Muscle layer of duodenum (tissue), 2 donors: ENCODE measurements around the gene USP48.
"Not testable (repeated sequence)": the region's sequence is repeated elsewhere in the genome, so short reads cannot be mapped to it uniquely, and the experiment has no call there.

Experiments used
- H3K27ac ChIP-seq: one replicate; pipeline ENCODE4 v1.7.0; 2013; ENCODE audit warnings: mild to moderate bottlenecking, low read length
- H3K27me3 ChIP-seq: one replicate; pipeline ENCODE4 v1.7.0; 2013; ENCODE audit warnings: low read depth, mild to moderate bottlenecking, control low read depth, low read length
- H3K36me3 ChIP-seq, 2 donors: one replicate each; pipeline ENCODE4 v1.7.0; 2013; ENCODE audit warnings: low read length in 2 of 2, control low read depth in 1 of 2, mild to moderate bottlenecking in 1 of 2; ENCODE audit not compliant: insufficient read depth in 2 of 2, control insufficient read depth in 1 of 2
- H3K4me1 ChIP-seq, 2 donors: one replicate each; pipeline ENCODE4 v1.7.0; 2013; ENCODE audit warnings: low read length in 2 of 2, mild to moderate bottlenecking in 2 of 2, control low read depth in 1 of 2, moderate library complexity in 1 of 2; ENCODE audit not compliant: insufficient read depth in 2 of 2, control insufficient read depth in 1 of 2
- H3K4me3 ChIP-seq, 2 donors: one replicate each; pipeline ENCODE4 v1.7.0; 2013; ENCODE audit warnings: low read length in 2 of 2, low read depth in 1 of 2, mild to moderate bottlenecking in 1 of 2
- H3K9me3 ChIP-seq, 2 donors: one replicate each; pipeline ENCODE4 v1.7.0; 2013; ENCODE audit warnings: low read length in 2 of 2, control low read depth in 1 of 2, mild to moderate bottlenecking in 1 of 2; ENCODE audit not compliant: control insufficient read depth in 1 of 2
- donor health status: healthy.

The USP48 gene

DNA sequence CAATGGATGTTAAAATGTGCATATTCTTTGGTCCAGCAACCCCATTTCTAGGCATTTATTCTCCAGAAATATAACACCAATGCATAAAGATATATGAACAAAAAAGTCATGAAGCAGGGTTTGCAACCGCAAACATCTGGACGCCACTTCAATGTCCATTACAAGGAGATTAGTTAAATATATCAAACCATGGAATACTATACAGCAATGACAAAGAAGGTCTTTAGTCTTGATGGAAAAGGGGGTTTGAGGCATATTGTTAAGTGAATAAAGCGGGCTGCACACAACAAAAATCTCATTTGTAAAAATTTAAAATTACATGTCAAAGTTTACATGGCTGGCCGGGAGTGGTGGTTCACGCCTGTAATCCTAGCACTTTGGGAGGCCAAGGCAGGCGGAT is 145.4 kb downstream of the USP48 start:
- Histone ChIP-seq H3K4me3 (no peak overlapping the region), H3K9me3 (no peaks in the 10 kb centered on the region), H3K4me1 (no peaks in the 10 kb centered on the region), H3K36me3 (no peaks in the 10 kb centered on the region), H3K27ac (no peak overlapping the region), H3K27me3 (peaks cover 6% of the 10 kb centered on the region)

DNA sequence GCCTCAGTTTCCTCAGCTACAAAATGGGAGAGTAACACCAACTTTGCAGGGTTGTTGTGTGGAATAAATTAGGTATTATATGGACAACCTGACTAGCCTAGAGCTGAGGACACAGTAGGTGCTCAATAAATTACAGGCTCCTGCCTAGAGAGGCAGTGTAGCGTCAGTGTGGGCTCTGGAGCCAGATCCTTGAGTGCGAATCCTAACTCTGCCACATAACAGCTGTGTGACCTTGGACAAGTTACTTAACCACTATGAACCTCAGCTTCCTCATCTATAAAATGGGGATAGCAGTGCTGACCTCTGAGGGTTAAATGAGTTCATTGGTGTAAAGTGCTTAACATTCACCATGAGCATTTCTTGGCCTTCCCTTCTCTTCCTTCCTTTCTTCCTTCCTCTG is 146.9 kb downstream of the USP48 start:
- no peak overlapping the region for H3K4me3 ChIP-seq
- no peaks in the 10 kb centered on the region for H3K9me3 ChIP-seq
- H3K27ac ChIP-seq = no peak overlapping the region
- H3K36me3 ChIP-seq = no peaks in the 10 kb centered on the region
- no peaks in the 10 kb centered on the region for H3K4me1 ChIP-seq
- H3K27me3 ChIP-seq = no peaks in the 10 kb centered on the region

DNA sequence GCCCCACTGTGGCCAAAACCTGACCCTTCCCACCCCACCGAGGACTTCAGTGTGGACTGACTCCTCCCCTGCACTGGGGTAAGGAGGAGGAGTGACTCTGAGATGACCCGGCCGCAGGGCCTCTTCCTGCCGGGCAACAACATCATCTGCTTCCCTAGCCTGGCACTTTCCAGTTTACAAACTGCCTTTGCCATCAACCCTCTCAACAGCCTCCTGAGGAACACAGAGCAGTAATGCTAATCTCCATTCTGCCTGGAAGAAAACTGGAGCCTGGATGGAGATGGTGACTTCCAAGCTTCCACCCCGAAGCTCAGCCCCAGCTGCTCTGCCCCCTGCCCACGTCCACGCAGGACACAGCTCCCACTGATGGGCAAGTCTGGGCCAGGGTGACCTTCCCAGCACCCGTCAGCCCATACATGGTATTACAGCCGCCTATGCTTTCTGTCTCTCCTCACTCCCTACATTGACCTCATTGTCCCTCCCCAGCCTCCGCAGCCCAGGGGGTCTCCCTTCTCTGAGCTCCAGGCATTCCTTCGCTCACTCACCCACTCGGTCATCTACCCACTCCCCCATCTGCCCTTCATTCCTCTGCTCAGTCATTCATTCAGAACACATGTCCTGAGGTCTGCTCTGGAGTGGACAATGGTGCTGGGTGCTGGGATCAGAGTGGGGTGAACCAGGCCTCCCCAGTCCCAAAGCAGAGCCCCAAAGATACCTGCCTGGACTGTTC is 148.0 kb downstream of the USP48 start:
- Histone ChIP-seq H3K9me3 (no peaks in the 10 kb centered on the region), H3K27me3 (no peaks in the 10 kb centered on the region), H3K4me1 (no peaks in the 10 kb centered on the region), H3K36me3 (no peaks in the 10 kb centered on the region), H3K27ac (no peak overlapping the region), H3K4me3 (no peak overlapping the region)

DNA sequence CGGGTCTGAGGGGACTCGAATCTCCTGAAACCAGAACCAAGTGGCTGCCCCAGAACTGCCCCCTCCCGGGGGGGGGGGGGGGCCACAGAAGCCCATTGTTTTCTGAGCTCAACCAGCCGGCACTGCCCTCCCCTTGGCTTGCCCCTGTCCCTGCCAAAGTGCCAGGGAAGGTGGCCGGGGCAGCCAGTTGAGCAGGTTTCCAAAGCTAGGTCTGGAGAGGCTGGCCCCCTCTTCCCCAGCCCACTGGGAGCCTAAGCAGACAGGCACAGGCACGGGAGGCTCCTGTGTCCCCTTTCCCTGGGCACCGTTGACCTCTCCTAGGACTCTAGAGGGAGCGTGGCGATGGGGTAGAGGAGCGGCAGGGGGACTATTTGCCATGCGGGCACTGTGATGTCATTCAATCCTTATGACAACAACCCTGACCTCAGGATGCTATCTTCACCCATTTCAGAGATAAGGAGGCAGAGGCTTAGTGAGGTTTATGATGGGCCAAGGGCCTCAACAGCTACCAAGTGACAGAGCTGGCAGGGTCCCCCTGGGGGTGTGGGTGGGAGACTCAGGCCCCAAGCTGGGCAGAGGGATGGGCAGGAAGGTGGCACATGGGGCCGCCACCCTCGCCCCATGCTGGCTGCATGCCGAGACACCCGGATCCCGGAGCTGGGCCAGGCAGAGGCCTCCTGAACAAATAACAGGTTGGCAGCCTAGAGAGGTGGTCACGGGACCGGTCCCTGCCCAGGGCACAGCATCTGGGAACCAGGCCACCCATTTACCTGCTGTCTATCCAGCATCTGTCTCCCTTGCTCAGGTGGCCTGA is 148.8 kb downstream of the USP48 start:
- Histone ChIP-seq H3K27me3 (no peaks in the 10 kb centered on the region), H3K9me3 (no peaks in the 10 kb centered on the region), H3K36me3 (no peaks in the 10 kb centered on the region), H3K4me1 (no peaks in the 10 kb centered on the region), H3K4me3 (no peak overlapping the region), H3K27ac (no peak overlapping the region)

DNA sequence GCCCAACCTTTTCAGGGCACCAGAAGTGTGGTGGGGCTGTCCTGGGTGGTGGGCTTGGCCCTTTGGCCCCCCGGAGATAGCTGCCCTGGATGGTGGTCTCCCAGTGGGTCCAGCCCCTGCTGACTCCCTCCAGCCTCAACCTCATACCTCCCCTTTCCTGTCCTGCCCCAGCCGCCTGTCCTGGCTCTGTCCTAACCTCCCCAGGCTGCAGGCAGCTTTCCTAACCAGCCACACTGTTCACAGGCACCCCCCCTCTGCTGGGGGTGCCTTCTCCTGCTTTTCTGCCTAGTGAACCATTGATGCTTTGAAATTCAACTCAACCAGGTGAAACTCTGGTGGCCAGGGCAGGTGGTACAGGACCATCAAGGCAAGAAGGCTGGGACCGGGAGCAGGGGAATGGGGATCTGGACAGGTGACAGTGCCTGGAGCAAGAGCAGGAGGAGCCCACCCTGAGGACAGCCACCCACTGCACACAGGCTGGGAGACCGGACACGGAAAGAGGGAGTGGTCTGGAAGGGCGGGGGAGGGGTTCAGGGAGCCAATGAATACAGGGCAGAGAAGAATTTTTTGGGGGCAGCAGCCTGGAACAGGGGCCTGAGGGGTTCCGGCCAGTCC is 149.7 kb downstream of the USP48 start:
- Histone ChIP-seq H3K4me3 (no peak overlapping the region), H3K4me1 (no peaks in the 10 kb centered on the region), H3K36me3 (no peaks in the 10 kb centered on the region), H3K9me3 (no peaks in the 10 kb centered on the region), H3K27me3 (no peaks in the 10 kb centered on the region), H3K27ac (no peak overlapping the region)

DNA sequence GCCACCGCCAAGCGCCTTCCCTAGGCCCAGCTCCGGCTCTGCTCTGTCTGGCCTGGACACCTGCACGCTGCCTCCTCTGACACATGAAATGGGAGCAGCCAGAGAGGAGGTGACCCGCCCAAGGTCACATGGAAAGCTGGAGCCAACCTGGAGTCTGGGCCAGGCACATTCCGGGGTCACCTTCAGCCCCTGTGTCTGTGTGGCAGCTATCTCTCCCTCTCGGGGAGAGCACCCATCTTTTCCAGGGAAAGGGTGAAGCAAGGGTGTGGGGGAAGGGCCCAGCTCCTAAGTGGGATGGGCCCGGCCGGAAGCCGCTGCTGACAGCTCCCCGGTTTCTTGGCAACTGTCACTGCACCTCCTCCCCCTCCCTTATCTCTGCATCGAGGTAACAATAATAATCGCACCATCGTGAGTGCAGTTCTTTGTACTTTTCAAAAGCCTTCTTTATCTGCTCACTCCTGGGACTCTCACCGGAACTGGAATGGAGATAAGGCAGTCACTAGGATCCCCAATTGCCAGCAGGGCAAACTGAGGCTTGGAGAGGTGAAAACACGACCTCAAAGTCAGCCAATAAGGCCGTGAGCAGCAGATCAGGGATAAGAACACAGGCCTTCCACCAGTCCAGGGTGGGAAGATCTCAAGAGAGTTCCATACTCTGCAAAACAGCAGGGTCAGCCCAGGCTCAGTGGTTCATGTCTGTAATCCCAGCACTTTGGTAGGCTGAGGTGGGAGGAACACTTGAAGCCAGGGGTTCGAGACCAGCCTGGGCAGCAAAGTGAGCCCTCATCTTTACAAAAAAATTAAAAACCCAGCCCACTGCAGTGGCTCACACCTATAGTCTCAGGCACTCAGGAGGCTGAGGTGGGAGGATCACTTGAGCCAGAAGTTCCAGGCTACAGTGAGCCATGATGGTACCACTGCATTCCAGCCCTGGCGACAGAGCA is 150.7 kb downstream of the USP48 start:
- no peaks in the 10 kb centered on the region for H3K4me1 ChIP-seq
- H3K27ac ChIP-seq = no peak overlapping the region
- no peaks in the 10 kb centered on the region for H3K27me3 ChIP-seq
- H3K4me3 ChIP-seq = no peak overlapping the region
- H3K9me3 ChIP-seq = no peaks in the 10 kb centered on the region
- no peaks in the 10 kb centered on the region for H3K36me3 ChIP-seq

DNA sequence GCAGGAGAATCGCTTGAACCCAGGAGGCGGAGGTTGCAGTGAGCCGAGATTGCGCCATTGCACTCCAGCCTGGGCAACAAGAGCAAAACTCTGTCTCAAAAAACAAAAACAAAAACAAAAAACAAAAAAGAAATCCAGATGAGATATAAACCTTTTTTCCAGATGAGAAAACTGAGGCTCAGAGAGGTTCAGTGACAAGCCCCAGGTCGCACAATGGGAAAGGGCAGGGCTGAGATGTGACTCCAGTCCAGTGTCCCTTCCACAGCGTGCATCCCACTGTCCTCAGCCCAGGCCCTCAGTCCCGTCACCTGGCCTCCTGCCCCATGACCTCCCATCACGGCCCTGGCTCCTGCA is 151.4 kb downstream of the USP48 start:
- H3K9me3 ChIP-seq, H3K27me3 ChIP-seq, H3K36me3 ChIP-seq, H3K4me3 ChIP-seq, H3K4me1 ChIP-seq, H3K27ac ChIP-seq: not testable (repeated sequence)

DNA sequence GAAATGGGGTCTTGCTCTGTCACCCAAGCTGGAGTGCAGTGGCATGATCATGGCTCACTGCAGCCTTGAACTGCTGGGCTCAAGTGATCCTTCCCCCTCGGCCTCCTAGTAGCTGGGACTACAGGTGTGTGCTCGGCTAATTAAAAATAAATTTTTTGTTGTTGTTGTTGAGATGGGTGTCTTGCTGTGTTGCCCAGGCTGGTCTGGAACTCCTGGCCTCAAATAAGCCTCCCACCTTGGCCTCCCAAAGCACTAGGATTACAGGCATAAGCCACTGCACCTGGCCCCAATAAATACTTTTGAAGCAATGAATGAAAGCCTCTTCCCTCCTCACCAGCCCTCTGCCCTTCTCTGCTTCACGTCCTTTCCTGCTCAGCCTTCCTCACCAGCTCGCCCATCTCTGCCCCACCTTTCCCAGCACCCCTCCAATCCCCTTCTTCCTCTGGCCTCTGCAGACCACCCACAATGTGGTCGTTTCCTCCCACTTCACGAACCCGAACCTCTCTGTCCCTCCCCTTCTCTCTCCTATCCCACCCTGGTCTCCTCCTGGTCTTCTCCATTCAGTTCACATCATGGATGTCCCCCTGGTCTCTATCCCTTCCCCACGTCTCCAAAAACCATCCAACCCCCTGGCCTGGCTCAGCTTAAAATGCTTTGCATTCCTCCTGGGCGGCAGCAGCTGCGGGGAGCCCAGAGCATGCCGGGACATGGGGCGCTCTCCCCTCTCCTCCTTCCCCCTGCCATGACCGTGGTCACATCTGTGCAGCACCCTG is 152.2 kb downstream of the USP48 start:
- Histone ChIP-seq H3K27me3 (no peaks in the 10 kb centered on the region), H3K4me3 (no peak overlapping the region), H3K27ac (no peak overlapping the region), H3K4me1 (no peaks in the 10 kb centered on the region), H3K9me3 (no peaks in the 10 kb centered on the region), H3K36me3 (no peaks in the 10 kb centered on the region)

DNA sequence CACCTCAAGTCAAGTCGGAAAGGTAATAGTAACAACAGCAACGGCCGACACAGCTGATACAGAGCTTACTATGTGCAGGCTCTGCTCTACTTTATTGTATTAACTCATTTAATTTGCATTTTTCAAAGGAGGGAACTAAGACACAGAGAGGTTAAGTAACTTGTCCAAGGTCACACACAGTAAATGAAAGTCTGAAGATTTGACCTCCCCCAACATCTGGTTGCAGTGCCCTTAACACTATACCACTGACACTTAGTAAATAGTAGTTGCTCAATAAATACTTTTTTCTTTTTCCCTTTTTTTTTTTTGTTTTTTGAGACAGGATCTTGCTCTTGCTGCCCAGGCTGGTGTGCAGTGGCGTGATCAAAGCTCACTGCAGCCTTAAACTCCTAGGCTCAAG is 153.0 kb downstream of the USP48 start:
- H3K4me1 ChIP-seq = no peaks in the 10 kb centered on the region
- no peak overlapping the region for H3K4me3 ChIP-seq
- H3K27me3 ChIP-seq = no peaks in the 10 kb centered on the region
- no peak overlapping the region for H3K27ac ChIP-seq
- no peaks in the 10 kb centered on the region for H3K36me3 ChIP-seq
- no peaks in the 10 kb centered on the region for H3K9me3 ChIP-seq

DNA sequence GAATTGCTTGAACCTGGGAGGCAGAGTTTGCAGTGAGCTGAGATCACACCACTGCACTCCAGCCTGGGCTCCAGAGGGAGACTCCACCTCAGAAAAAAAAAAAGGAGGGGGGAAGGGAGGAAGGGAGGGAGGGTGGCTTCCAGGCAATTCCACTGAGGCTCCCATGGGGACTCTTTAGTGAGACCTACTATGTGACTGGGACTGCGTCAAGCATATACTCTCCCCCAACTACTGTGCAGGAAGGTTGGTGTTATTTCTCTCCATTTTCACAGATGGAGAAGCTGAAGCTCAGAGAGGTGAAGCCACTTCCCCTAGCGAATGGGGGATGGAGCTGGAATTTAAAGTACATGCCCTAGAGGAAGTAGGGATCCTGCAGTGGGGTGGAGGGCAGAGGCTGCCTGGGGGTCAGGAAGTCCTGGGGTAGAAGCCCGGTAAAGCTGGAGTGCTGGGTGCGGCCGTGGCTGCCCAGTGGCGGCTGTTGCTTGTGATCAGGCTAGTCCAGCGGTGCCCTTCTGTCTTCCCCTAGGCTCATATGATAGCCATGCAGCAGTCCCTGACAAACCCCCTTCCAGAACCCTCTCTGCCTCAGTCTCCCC is 154.1 kb downstream of the USP48 start:
- no peak overlapping the region for H3K4me3 ChIP-seq
- no peaks in the 10 kb centered on the region for H3K9me3 ChIP-seq
- no peak overlapping the region for H3K27ac ChIP-seq
- H3K36me3 ChIP-seq = no peaks in the 10 kb centered on the region
- no peaks in the 10 kb centered on the region for H3K4me1 ChIP-seq
- H3K27me3 ChIP-seq = no peaks in the 10 kb centered on the region
